AG04449 (cell line): ENCODE measurements around the gene WBP1.
A peak's percentile ranks its signal among the peaks of the same experiment; 100 is the strongest.
"Not testable (repeated sequence)": the region's sequence is repeated elsewhere in the genome, so short reads cannot be mapped to it uniquely, and the experiment has no call there.

Experiments used
- CTCF ChIA-PET: fragments of 350-600 bp; formaldehyde crosslinking; extraction: SDS; loops from one replicate; lab custom pipeline; 2021; ENCODE audit warnings: antibody characterized with exemption; lab: Yijun Ruan, JAX
- POLR2A ChIA-PET: fragments of 400-600, 350-600 bp; formaldehyde crosslinking; extraction: SDS; loops from one replicate; lab custom pipeline; 2020; ENCODE audit warnings: antibody characterized with exemption, inconsistent platforms; lab: Yijun Ruan, JAX
- DNase-seq: peaks from one replicate; pipeline ENCODE4 v3.0.0-alpha.2; 2010; ENCODE audit warnings: low read depth, low spot score
- H3K4me3 ChIP-seq: 2 replicates; pipeline ENCODE4 v1.5.1; 2011; ENCODE audit warnings: low read depth, mild to moderate bottlenecking, control low read depth, low read length
- TF ChIP-seq, protein P1 (sequence below): IDR thresholded peaks from one replicate; pipeline ENCODE4 v1.5.1; 2011; ENCODE audit warnings: mild to moderate bottlenecking, moderate library complexity, low read length, control low read depth, inconsistent platforms; ENCODE audit not compliant: insufficient read depth; ENCODE audit errors: missing control alignments

Gene WBP1

GRCh38 chr2:74462786-74463105 is 4.5 kb downstream of the WBP1 start:
- CTCF ChIA-PET: no interaction called here
- DNase-seq: no peak
- H3K4me3 ChIP-seq: no peak overlapping the region
- TF ChIP-seq, protein P1, sequence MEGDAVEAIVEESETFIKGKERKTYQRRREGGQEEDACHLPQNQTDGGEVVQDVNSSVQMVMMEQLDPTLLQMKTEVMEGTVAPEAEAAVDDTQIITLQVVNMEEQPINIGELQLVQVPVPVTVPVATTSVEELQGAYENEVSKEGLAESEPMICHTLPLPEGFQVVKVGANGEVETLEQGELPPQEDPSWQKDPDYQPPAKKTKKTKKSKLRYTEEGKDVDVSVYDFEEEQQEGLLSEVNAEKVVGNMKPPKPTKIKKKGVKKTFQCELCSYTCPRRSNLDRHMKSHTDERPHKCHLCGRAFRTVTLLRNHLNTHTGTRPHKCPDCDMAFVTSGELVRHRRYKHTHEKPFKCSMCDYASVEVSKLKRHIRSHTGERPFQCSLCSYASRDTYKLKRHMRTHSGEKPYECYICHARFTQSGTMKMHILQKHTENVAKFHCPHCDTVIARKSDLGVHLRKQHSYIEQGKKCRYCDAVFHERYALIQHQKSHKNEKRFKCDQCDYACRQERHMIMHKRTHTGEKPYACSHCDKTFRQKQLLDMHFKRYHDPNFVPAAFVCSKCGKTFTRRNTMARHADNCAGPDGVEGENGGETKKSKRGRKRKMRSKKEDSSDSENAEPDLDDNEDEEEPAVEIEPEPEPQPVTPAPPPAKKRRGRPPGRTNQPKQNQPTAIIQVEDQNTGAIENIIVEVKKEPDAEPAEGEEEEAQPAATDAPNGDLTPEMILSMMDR: no peak
- POLR2A ChIA-PET: no interaction called here

- TF ChIP-seq, protein P1: no peak
- ChIA-PET POLR2A (no interaction called here), CTCF (interaction anchor here (1.0 to 1.3 kb wide), 4 partner anchors 10 to 122 kb away, joined by 3 to 5 read pairs (median 4); no protein-coding TSS in a partner anchor)
- DNase-seq: no peak
- H3K4me3 ChIP-seq: peak overlapping the region; percentile 80
Measured at GRCh38 chr2:74464406-74464805, 6.2 kb downstream of the WBP1 start.

DNA sequence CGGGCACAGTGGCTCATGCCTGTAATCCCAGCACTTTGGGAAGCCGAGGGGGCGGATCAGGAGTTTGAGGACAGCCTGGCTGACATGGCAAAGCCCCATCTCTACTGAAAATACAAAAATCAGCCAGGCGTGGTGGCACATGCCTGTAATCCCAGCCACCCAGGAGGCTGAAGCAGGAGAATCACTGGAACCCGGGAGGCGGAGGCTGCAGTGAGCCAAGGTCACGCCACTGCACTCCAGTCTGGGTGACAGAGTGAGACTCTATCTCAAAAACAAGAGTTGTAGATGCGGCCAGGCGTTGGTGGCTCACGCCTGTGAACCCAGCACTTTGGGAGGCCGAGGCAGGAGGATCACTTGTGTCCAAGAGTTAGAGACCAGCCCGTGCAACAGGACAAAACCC is 12.5 kb downstream of the WBP1 start:
- POLR2A ChIA-PET: interaction anchor here (1.0 to 2.6 kb wide), 5 partner anchors 10 to 31 kb away, joined by 3 to 12 read pairs (median 3); partner anchors contain the start of genes CCDC142, TTC31 and WBP1
- CTCF ChIA-PET: interaction anchor here (1.1 to 4.1 kb wide), 3 partner anchors 12 to 117 kb away, joined by 3 to 32 read pairs (median 10); partner anchors contain the start of genes CCDC142 and TTC31
- H3K4me3 ChIP-seq, DNase-seq: not testable (repeated sequence)

GRCh38 chr2:74471332-74472065 is 13.3 kb downstream of the WBP1 start:
- POLR2A ChIA-PET: interaction anchor here (0.7 to 2.6 kb wide), 6 partner anchors 10 to 48 kb away, joined by 3 to 12 read pairs (median 4); partner anchors contain the start of genes CCDC142, TTC31 and WBP1
- TF ChIP-seq, protein P1: no peak
- peak overlapping the region; percentile 88 for H3K4me3 ChIP-seq
- CTCF ChIA-PET: interaction anchor here (1.1 to 4.1 kb wide), 4 partner anchors 11 to 116 kb away, joined by 3 to 32 read pairs (median 7); partner anchors contain the start of genes CCDC142 and TTC31
- DNase-seq: no peak

DNA sequence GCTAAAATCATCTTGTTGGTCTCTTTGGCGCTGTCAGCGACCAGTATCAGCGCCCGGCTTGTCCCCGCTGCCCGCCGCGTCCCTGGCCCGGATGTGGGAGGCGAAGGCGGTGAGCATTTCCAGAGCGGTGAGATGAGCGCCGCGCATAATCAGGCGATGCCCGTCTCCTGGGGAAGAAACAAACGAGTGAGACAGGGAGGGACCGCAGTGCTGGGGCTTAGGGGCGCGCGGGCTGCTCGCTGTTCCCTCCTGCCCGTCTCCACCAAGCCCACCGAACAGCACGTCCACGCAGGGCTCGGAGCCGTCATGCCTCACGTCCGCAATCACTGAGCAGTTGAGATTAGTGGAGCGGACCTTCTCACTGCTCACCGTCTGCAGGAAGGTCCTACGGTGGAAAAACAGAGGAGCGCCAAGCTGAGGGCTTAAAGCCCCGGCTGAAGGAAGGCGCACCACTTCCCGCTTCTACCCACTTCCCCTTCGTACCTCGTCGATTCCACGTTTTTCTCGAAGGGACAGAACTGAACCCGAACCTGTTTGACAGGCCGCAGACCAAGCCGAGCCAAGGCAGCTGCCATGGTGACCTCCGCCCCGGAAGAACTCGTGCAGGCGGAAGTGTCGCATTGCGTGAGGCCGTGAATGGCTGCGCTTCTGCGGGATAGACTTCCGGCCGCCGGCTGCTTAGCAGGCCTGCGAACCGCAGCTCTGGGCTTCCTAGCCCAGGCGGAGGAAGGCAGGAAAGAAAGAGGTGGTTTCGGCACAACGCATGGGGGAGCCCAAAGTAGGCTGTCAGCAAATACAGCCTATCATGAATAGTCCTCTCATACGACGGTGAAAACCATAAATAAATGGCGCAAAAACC is 14.1 kb downstream of the WBP1 start, which contains the start of gene MRPL53:
TSS of gene MRPL53 (minus strand) at position 595 of the 859 bp plus-strand sequence. CDS start at position 575, 20 bp downstream.
- H3K4me3 ChIP-seq: peak within 1 kb of the TSS; percentile 88
- DNase-seq: peak; percentile 47
- ChIA-PET CTCF (interaction anchor here (1.2 to 4.1 kb wide), 4 partner anchors 10 to 117 kb away, joined by 4 to 32 read pairs (median 8); partner anchors contain the start of genes CCDC142 and TTC31), POLR2A (interaction anchor here (0.7 to 2.6 kb wide), 11 partner anchors 9 to 115 kb away, joined by 3 to 12 read pairs (median 3); partner anchors contain the start of genes CCDC142, TTC31 and WBP1)
- TF ChIP-seq, protein P1: no peak

DNA sequence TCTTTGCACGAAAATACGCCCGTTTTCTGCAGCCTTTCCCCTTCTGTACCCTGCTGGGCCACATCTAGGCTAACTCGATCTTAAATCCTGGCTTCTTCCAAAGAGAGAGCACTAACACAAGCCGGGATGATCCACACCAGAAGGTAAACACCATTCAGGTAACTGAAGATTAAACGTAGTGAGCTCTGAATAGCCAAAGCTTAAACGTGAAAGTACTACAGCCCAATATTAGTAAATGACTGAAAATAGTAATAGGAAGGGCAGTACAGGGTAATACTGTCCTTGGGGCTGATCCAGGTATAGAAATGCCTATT is 14.7 kb downstream of the WBP1 start:
- peak overlapping the region; percentile 88 for H3K4me3 ChIP-seq
- TF ChIP-seq, protein P1: no peak
- ChIA-PET CTCF (interaction anchor here (1.2 to 4.1 kb wide), 3 partner anchors 9 to 116 kb away, joined by 4 to 32 read pairs (median 7); partner anchors contain the start of genes CCDC142 and TTC31), POLR2A (interaction anchor here (0.8 to 2.6 kb wide), 7 partner anchors 8 to 115 kb away, joined by 3 to 12 read pairs (median 5); partner anchors contain the start of genes CCDC142 and WBP1)
- DNase-seq: no peak
